H1 (cell line): Measurements from ENCODE around the gene CPNE5. TPM values are rescaled to one million over a fixed set of nuclear protein-coding genes. Genes with fewer than 3 reads are reported as not detected.

Source experiments
- CHD1 ChIP-seq: IDR thresholded peaks from 2 replicates; pipeline ENCODE4 v1.6.1; 2012; ENCODE audit warnings: low read depth, low read length, improper control_type of control experiment
- CREB1 ChIP-seq: IDR thresholded peaks from 2 replicates; pipeline ENCODE4 v1.6.1; 2012; ENCODE audit warnings: inconsistent platforms
- FOSL1 ChIP-seq: IDR thresholded peaks from 2 replicates; pipeline ENCODE4 v1.6.1; 2011; ENCODE audit warnings: mild to moderate bottlenecking, low read depth, low read length, moderate library complexity; ENCODE audit not compliant: insufficient read depth
- KDM5A ChIP-seq: fragments of 200-600 bp; IDR thresholded peaks from 2 replicates; pipeline ENCODE4 v1.7.1; 2012; ENCODE audit warnings: mild to moderate bottlenecking, low read length, inconsistent platforms, mixed read lengths
- MAFK ChIP-seq: IDR thresholded peaks from 2 replicates; pipeline ENCODE4 v1.6.1; 2012; ENCODE audit warnings: low read depth, mild to moderate bottlenecking, improper control_type of control experiment, low read length
- RXRA ChIP-seq: IDR thresholded peaks from 2 replicates; pipeline ENCODE4 v1.6.1; 2011; ENCODE audit warnings: low read depth, mild to moderate bottlenecking, low read length, moderate library complexity; ENCODE audit not compliant: insufficient read depth
- SIRT6 ChIP-seq: IDR thresholded peaks from one replicate; pipeline ENCODE4 v1.7.1; 2012; ENCODE audit warnings: low read length, inconsistent platforms
- SP1 ChIP-seq: IDR thresholded peaks from 2 replicates; pipeline ENCODE4 v1.6.1; 2011; ENCODE audit warnings: low read depth, low read length
- SRF ChIP-seq: IDR thresholded peaks from 2 replicates; pipeline ENCODE4 v1.6.1; 2011; ENCODE audit warnings: mild to moderate bottlenecking, low read depth, low read length, moderate library complexity
- SUZ12 ChIP-seq: fragments of 200-600 bp; sonication (generic); IDR thresholded peaks from 2 replicates; pipeline ENCODE4 v1.6.1; 2012; ENCODE audit warnings: mild to moderate bottlenecking, inconsistent platforms, low read length, moderate library complexity, mixed read lengths
- ZNF274 ChIP-seq: IDR thresholded peaks from 2 replicates; pipeline ENCODE4 v1.7.0; 2012; ENCODE audit warnings: low read length, borderline replicate concordance; ENCODE audit errors: extremely low read depth
- polyA plus RNA-seq, 7 experiments: library from polyadenylated mRNA; depleted of rRNA in 3 of 7; stranded (reverse) in 5 of 7; unstranded in 2 of 7; fragments of >200 nt in 5 of 7; fragments of 200-250 nt in 2 of 7; gene quantifications; 1 replicate in 5 of 7; 2 replicates in 1 of 7; 4 replicates in 1 of 7; pipeline versions ENCODE4 v1.2.1 to v1.2.3, GENCODE V29; 2011 to 2013; ENCODE audit warnings: missing spikeins in 2 of 7, mixed read lengths in 2 of 7
- total RNA-seq: library from RNA; stranded (reverse); fragmentation: NEBNext Ultra II Directional; extraction: Animal tissue kit (Norgen Biotek cat#: 25700); gene quantifications from 2 replicates; pipeline ENCODE4 v1.2.1, GENCODE V29; 2021
- TF ChIP-seq, protein P1 (sequence below): fragments of 300-600 bp; sonication (generic); IDR thresholded peaks from 2 replicates; pipeline ENCODE4 v1.7.1; 2012; ENCODE audit warnings: low read length, moderate library complexity, mild to moderate bottlenecking, inconsistent platforms; ENCODE audit not compliant: insufficient replicate concordance

CPNE5 gene
- total and polyA plus RNA-seq, 2 of the 8 experiments (the other 6 are each of a cell fraction or from before 2014, with no cell fraction given) = 0.88 to 1.8 TPM

DNA sequence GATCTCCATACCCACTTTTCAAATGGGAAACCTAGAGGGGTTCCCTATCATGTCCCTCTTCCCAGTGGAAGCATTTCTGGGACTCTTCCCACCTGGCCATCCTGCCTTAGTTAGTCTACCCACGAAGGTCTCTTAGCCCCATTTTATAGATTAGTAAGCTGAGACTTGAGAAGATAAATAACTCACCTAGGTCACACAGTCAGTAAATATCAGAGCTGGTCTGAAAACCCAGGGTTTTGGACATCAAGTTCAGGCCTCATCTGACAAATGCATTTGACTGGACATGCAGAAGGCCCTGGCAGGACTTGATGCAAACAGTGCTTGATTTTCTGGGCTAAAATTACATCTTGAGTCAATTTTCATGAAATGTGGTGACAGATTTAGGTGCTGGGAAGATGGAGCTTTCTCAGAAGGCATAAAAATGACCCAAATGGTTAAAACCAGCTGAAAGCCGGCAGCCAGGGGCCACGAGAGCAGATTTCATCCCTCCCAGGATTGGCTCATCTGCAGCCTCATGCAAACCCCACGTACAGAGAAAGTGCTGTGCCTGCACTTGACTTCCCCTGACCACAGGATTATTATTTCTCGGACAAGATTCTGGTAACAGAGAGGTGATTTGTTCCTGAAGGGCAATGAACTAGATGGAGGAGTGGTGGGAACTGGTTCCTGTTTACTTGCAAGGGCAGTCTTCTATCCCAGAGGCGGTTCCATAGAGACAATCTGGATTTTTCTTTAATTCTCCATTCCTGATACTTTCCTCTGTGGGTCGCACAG, 23.1 kb downstream of the CPNE5 start (continued):
- TF ChIP-seq, protein P1, sequence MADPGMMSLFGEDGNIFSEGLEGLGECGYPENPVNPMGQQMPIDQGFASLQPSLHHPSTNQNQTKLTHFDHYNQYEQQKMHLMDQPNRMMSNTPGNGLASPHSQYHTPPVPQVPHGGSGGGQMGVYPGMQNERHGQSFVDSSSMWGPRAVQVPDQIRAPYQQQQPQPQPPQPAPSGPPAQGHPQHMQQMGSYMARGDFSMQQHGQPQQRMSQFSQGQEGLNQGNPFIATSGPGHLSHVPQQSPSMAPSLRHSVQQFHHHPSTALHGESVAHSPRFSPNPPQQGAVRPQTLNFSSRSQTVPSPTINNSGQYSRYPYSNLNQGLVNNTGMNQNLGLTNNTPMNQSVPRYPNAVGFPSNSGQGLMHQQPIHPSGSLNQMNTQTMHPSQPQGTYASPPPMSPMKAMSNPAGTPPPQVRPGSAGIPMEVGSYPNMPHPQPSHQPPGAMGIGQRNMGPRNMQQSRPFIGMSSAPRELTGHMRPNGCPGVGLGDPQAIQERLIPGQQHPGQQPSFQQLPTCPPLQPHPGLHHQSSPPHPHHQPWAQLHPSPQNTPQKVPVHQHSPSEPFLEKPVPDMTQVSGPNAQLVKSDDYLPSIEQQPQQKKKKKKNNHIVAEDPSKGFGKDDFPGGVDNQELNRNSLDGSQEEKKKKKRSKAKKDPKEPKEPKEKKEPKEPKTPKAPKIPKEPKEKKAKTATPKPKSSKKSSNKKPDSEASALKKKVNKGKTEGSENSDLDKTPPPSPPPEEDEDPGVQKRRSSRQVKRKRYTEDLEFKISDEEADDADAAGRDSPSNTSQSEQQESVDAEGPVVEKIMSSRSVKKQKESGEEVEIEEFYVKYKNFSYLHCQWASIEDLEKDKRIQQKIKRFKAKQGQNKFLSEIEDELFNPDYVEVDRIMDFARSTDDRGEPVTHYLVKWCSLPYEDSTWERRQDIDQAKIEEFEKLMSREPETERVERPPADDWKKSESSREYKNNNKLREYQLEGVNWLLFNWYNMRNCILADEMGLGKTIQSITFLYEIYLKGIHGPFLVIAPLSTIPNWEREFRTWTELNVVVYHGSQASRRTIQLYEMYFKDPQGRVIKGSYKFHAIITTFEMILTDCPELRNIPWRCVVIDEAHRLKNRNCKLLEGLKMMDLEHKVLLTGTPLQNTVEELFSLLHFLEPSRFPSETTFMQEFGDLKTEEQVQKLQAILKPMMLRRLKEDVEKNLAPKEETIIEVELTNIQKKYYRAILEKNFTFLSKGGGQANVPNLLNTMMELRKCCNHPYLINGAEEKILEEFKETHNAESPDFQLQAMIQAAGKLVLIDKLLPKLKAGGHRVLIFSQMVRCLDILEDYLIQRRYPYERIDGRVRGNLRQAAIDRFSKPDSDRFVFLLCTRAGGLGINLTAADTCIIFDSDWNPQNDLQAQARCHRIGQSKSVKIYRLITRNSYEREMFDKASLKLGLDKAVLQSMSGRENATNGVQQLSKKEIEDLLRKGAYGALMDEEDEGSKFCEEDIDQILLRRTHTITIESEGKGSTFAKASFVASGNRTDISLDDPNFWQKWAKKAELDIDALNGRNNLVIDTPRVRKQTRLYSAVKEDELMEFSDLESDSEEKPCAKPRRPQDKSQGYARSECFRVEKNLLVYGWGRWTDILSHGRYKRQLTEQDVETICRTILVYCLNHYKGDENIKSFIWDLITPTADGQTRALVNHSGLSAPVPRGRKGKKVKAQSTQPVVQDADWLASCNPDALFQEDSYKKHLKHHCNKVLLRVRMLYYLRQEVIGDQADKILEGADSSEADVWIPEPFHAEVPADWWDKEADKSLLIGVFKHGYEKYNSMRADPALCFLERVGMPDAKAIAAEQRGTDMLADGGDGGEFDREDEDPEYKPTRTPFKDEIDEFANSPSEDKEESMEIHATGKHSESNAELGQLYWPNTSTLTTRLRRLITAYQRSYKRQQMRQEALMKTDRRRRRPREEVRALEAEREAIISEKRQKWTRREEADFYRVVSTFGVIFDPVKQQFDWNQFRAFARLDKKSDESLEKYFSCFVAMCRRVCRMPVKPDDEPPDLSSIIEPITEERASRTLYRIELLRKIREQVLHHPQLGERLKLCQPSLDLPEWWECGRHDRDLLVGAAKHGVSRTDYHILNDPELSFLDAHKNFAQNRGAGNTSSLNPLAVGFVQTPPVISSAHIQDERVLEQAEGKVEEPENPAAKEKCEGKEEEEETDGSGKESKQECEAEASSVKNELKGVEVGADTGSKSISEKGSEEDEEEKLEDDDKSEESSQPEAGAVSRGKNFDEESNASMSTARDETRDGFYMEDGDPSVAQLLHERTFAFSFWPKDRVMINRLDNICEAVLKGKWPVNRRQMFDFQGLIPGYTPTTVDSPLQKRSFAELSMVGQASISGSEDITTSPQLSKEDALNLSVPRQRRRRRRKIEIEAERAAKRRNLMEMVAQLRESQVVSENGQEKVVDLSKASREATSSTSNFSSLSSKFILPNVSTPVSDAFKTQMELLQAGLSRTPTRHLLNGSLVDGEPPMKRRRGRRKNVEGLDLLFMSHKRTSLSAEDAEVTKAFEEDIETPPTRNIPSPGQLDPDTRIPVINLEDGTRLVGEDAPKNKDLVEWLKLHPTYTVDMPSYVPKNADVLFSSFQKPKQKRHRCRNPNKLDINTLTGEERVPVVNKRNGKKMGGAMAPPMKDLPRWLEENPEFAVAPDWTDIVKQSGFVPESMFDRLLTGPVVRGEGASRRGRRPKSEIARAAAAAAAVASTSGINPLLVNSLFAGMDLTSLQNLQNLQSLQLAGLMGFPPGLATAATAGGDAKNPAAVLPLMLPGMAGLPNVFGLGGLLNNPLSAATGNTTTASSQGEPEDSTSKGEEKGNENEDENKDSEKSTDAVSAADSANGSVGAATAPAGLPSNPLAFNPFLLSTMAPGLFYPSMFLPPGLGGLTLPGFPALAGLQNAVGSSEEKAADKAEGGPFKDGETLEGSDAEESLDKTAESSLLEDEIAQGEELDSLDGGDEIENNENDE = no peak
- TF ChIP-seq MAFK (no peak), CREB1 (no peak), SUZ12 (no peak), ZNF274 (no peak), KDM5A (no peak), CHD1 (no peak), SRF (no peak), SP1 (no peak), RXRA (no peak), FOSL1 (no peak), SIRT6 (no peak)
